GM12878 (cell line): ENCODE data around the gene OXCT2.
"Not testable (repeated sequence)": the region's sequence is repeated elsewhere in the genome, so short reads cannot be mapped to it uniquely, and the experiment has no call there.

Source experiments
- JUNB ChIP-seq: IDR thresholded peaks from 2 replicates; pipeline ENCODE4 v1.6.1; 2016; ENCODE audit warnings: antibody characterized with exemption, mild to moderate bottlenecking
- MYC ChIP-seq: IDR thresholded peaks from 2 replicates; pipeline ENCODE4 v1.6.1; 2011; ENCODE audit warnings: mild to moderate bottlenecking, low read length, moderate library complexity, inconsistent platforms; ENCODE audit not compliant: insufficient read depth, insufficient replicate concordance, insufficient read length, severe bottlenecking
- NRF1 ChIP-seq: conservative IDR thresholded peaks from 2 replicates; pipeline ENCODE4 v1.6.1; 2011; ENCODE audit warnings: mild to moderate bottlenecking, low read depth, low read length, improper control_type of control experiment
- SIN3A ChIP-seq: IDR thresholded peaks from 2 replicates; pipeline ENCODE4 v1.6.1; 2012; ENCODE audit warnings: low read depth, low read length, improper control_type of control experiment
- SMC3 ChIP-seq: IDR thresholded peaks from 2 replicates; pipeline ENCODE4 v1.6.1; 2011; ENCODE audit warnings: low read length, improper control_type of control experiment, borderline replicate concordance
- SREBF1 ChIP-seq: IDR thresholded peaks from 2 replicates; pipeline ENCODE4 v1.6.1; 2012; ENCODE audit warnings: mild to moderate bottlenecking, low read length
- SUZ12 ChIP-seq: fragments of 200-600 bp; sonication (generic); IDR thresholded peaks from one replicate; pipeline ENCODE4 v1.6.1; 2018; ENCODE audit warnings: antibody characterized with exemption, mild to moderate bottlenecking; ENCODE audit not compliant: unreplicated experiment
- TARDBP ChIP-seq: IDR thresholded peaks from 2 replicates; pipeline ENCODE4 v1.6.1; 2016; ENCODE audit warnings: borderline replicate concordance
- TBL1XR1 ChIP-seq: IDR thresholded peaks from 2 replicates; pipeline ENCODE4 v1.6.1; 2012; ENCODE audit warnings: low read depth, low read length, improper control_type of control experiment
- YY1 ChIP-seq: IDR thresholded peaks from 2 replicates; pipeline ENCODE4 v1.6.1; 2011; ENCODE audit warnings: low read depth, mild to moderate bottlenecking, low read length
- TF ChIP-seq, protein P1 (sequence below), 3 experiments: IDR thresholded peaks in 2 of 3; conservative IDR thresholded peaks in 1 of 3; 2 replicates each; pipeline ENCODE4 v1.5.1; 2011; ENCODE audit warnings: low read depth in 3 of 3, low read length in 3 of 3, mild to moderate bottlenecking in 3 of 3, control low read depth in 2 of 3, moderate library complexity in 2 of 3, inconsistent platforms in 1 of 3, mixed read lengths in 1 of 3; ENCODE audit not compliant: control insufficient read depth in 2 of 3, insufficient read depth in 1 of 3; ENCODE audit errors: extremely low read depth in 1 of 3

DNA sequence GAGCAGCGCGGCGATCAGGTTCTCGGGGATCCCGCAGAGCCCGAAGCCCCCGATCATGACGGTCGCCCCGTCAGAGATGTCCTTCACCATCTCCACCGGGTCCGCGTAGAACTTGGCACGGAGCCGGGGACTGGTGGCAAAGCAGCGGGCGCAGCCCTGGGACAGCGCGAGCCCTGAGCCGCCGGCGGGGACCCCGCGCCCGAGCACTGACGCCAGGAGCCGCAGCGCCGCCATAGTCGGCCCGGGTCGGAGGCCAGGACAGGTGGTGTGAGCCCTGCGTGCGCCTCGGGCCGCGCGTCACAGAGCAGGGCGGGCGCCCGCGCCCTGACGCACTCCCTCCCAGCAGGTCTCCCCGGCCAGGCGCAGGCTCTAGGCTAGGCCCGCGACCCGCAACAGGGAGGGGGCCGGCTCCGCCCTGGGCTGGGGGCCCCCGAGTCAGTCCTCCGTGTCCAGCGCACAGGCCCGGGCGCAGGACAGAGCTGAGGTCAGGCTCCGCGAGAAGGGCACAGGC is at the start of gene OXCT2:
- TF ChIP-seq, protein P1, sequence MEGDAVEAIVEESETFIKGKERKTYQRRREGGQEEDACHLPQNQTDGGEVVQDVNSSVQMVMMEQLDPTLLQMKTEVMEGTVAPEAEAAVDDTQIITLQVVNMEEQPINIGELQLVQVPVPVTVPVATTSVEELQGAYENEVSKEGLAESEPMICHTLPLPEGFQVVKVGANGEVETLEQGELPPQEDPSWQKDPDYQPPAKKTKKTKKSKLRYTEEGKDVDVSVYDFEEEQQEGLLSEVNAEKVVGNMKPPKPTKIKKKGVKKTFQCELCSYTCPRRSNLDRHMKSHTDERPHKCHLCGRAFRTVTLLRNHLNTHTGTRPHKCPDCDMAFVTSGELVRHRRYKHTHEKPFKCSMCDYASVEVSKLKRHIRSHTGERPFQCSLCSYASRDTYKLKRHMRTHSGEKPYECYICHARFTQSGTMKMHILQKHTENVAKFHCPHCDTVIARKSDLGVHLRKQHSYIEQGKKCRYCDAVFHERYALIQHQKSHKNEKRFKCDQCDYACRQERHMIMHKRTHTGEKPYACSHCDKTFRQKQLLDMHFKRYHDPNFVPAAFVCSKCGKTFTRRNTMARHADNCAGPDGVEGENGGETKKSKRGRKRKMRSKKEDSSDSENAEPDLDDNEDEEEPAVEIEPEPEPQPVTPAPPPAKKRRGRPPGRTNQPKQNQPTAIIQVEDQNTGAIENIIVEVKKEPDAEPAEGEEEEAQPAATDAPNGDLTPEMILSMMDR (IDR thresholded peaks at IDR 0.05 in 2 of 3, conservative IDR thresholded peaks at IDR 0.05 in 1 of 3; ENCODE audit: control insufficient read depth in 2 of 3, extremely low read depth in 1 of 3, insufficient read depth in 1 of 3, low read depth in 3 of 3, low read length in 3 of 3) = not testable (repeated sequence)
- not testable (repeated sequence) for TF ChIP-seq JUNB, SIN3A, NRF1, SMC3, TARDBP, YY1, SREBF1, SUZ12, MYC, TBL1XR1
